K562 (cell line): ENCODE data around the gene PPIL4. TPM values are rescaled to one million over a fixed set of nuclear protein-coding genes. Genes with fewer than 3 reads are reported as not detected.
A peak's percentile ranks its signal among the peaks of the same experiment; 100 is the strongest.

ENCODE experiments used
- ATAC-seq: fragments of 200-7000 bp; cut with Tn5 transposase; 3 replicates; pipeline ENCODE4 v1.9.1; 2020; ENCODE audit warnings: moderate library complexity
- BruUV-seq: library from RNA; stranded (reverse); fragments of 400-500 nt; replicated peaks from 2 replicates; lab custom pipeline; 2021; lab: Mats Ljungman, UMichigan
- CTCF ChIA-PET: fragments of 300-600 bp; formaldehyde crosslinking; extraction: SDS; loops from one replicate; lab custom pipeline; 2021; ENCODE audit warnings: low intra/inter-chr PET ratio; lab: Yijun Ruan, JAX
- POLR2A ChIA-PET: fragments of 300-600, 350-650 bp; sonication (Branson Sonifier 250); formaldehyde crosslinking; extraction: SDS; loops from one replicate; lab custom pipeline; 2021; ENCODE audit warnings: antibody characterized with exemption, inconsistent platforms; lab: Yijun Ruan, JAX
- DNase-seq, 4 experiments: peaks; one replicate each; pipeline versions ENCODE4 v3.0.0 to v3.0.0-alpha.2; 2011 to 2018; ENCODE audit warnings: low spot score in 3 of 4, mixed read lengths in 3 of 4; ENCODE audit errors: extremely low read depth in 1 of 4
- FAIRE-seq: peaks from 2 replicates; lab custom pipeline; 2011; peaks lifted over from hg19 to GRCh38; lab: Jason Lieb, UNC
- H2AFZ ChIP-seq: 2 replicates; pipeline ENCODE4 v1.6.0; 2011; ENCODE audit warnings: low read depth, low read length, control low read depth, inconsistent platforms
- H3K27ac ChIP-seq: fragments of 200-600 bp; 3 replicates; pipeline ENCODE4 v1.8.0; 2011; ENCODE audit warnings: low read depth, mild to moderate bottlenecking, control low read depth, inconsistent platforms, low read length, moderate library complexity, mixed read lengths; ENCODE audit errors: extremely low read depth
- H3K27me3 ChIP-seq, 2 experiments: fragments of 300-600 bp in 1 of 2; 2 replicates in 1 of 2; 3 replicates in 1 of 2; pipeline versions ENCODE4 v1.6.0 to v1.8.0; 2011; ENCODE audit warnings: inconsistent platforms in 2 of 2, low read length in 2 of 2, mild to moderate bottlenecking in 1 of 2, mixed read lengths in 1 of 2, moderate library complexity in 1 of 2; ENCODE audit not compliant: control insufficient read depth in 2 of 2, insufficient read depth in 2 of 2
- H3K36me3 ChIP-seq: fragments of 300-600 bp; 3 replicates; pipeline ENCODE4 v1.8.0; 2011; ENCODE audit warnings: mild to moderate bottlenecking, low read length, inconsistent platforms; ENCODE audit not compliant: control insufficient read depth, insufficient read depth
- H3K4me1 ChIP-seq, 2 experiments: fragments of 200-600 bp in 1 of 2; replicated peaks in 1 of 2; 2 replicates in 1 of 2; 3 replicates in 1 of 2; pipeline versions ENCODE4 v1.5.1 to v1.8.0; 2011; ENCODE audit warnings: inconsistent platforms in 2 of 2, low read length in 2 of 2, mild to moderate bottlenecking in 1 of 2, mixed read lengths in 1 of 2, moderate library complexity in 1 of 2; ENCODE audit not compliant: control insufficient read depth in 2 of 2, insufficient read depth in 2 of 2
- H3K4me2 ChIP-seq: 2 replicates; pipeline ENCODE4 v1.6.1; 2011; ENCODE audit warnings: low read length, control low read depth, inconsistent platforms, mixed read lengths; ENCODE audit not compliant: insufficient read depth
- H3K4me3 ChIP-seq: fragments of 200-600 bp; sonication (generic), shearing (Covaris generic); 2 replicates; pipeline ENCODE4 v1.5.1; 2016; ENCODE audit warnings: control low read depth, inconsistent platforms
- H3K79me2 ChIP-seq: fragments of 200-600 bp; 3 replicates; pipeline ENCODE4 v1.8.0; 2011; ENCODE audit warnings: low read length, inconsistent platforms; ENCODE audit not compliant: control insufficient read depth, insufficient read depth
- H3K9ac ChIP-seq, 2 experiments: 2 replicates each; pipeline versions ENCODE4 v1.6.0 to v1.6.1; 2011; ENCODE audit warnings: low read depth in 2 of 2, low read length in 2 of 2, control low read depth in 1 of 2, inconsistent platforms in 1 of 2, mild to moderate bottlenecking in 1 of 2, mixed read lengths in 1 of 2; ENCODE audit not compliant: insufficient read depth in 1 of 2
- H3K9me1 ChIP-seq: one replicate; pipeline ENCODE4 v1.6.0; 2011; ENCODE audit warnings: inconsistent platforms, mild to moderate bottlenecking, low read length, moderate library complexity; ENCODE audit not compliant: control insufficient read depth, insufficient read depth
- H3K9me3 ChIP-seq: replicated peaks from 2 replicates; pipeline ENCODE4 v1.5.1; 2011; ENCODE audit warnings: low read depth, low read length, inconsistent platforms; ENCODE audit not compliant: control insufficient read depth, insufficient read depth
- H4K20me1 ChIP-seq: replicated peaks from 2 replicates; pipeline ENCODE4 v1.6.1; 2011; ENCODE audit warnings: low read length, inconsistent platforms, mixed read lengths; ENCODE audit not compliant: control insufficient read depth, insufficient read depth
- ADNP ChIP-seq: fragments of 200-800 bp; sonication (Bioruptor generic); IDR thresholded peaks from 2 replicates; pipeline ENCODE4 v1.6.1; 2016; ENCODE audit warnings: missing genetic modification characterization, missing compliant biosample characterization
- BCOR ChIP-seq: fragments of 450-650 bp; IDR thresholded peaks from 2 replicates; pipeline ENCODE4 v1.6.1; 2016
- KDM1A ChIP-seq, 2 experiments: fragments of 450-650 bp; IDR thresholded peaks; 2 replicates each; pipeline ENCODE4 v1.6.1; 2016; ENCODE audit warnings: mild to moderate bottlenecking in 2 of 2
- PML ChIP-seq: IDR thresholded peaks from 2 replicates; pipeline ENCODE4 v1.6.1; 2012; ENCODE audit warnings: low read length, inconsistent platforms
- PTTG1 ChIP-seq: fragments of 450-650 bp; IDR thresholded peaks from 2 replicates; pipeline ENCODE4 v1.6.1; 2016; ENCODE audit warnings: low read depth, mild to moderate bottlenecking, missing genetic modification characterization, missing compliant biosample characterization
- RBM25 ChIP-seq: fragments of 200-400 bp; formaldehyde crosslinking; IDR thresholded peaks from 2 replicates; pipeline ENCODE4 v1.6.1; 2018; ENCODE audit warnings: low read length, low read depth, moderate library complexity; ENCODE audit not compliant: severe bottlenecking
- ZBTB40 ChIP-seq, 2 experiments: fragments of 450-650 bp in 1 of 2; sonication (generic) in 1 of 2; formaldehyde crosslinking in 1 of 2; IDR thresholded peaks; 2 replicates each; pipeline versions ENCODE4 v1.7.1 to v1.9.0; 2016 to 2022; ENCODE audit warnings: inconsistent platforms in 1 of 2, mild to moderate bottlenecking in 1 of 2, missing genetic modification reagents in 1 of 2
- ZNF232 ChIP-seq: sonication (generic); formaldehyde crosslinking; IDR thresholded peaks from 2 replicates; pipeline ENCODE4 v1.8.0; 2022; ENCODE audit warnings: mild to moderate bottlenecking, missing genetic modification reagents
- WGBS: fragments of 100-300 bp; shearing (Covaris generic); methylation state at CpG from one replicate; pipeline ENCODE4 v1.1.6; 2016; ENCODE audit warnings: low coverage, mixed read lengths; ENCODE audit not compliant: insufficient coverage; ENCODE audit errors: missing lambda C conversion rate; 5-methylcytosine and 5-hydroxymethylcytosine counted together
- in situ Hi-C: fragments of 300-500 bp; cut with MboI; formaldehyde crosslinking; loops from 4 replicates; pipeline ENCODE4 v1.15.0; 2018; ENCODE audit warnings: inconsistent platforms, mixed read lengths
- intact Hi-C: fragments of 100-400 bp; cut with micrococcal nuclease; formaldehyde crosslinking; loops from 2 replicates; pipeline ENCODE4 v1.14.2; 2022
- polyA plus RNA-seq, 8 experiments: library from polyadenylated mRNA; depleted of rRNA in 4 of 8; stranded (reverse) in 5 of 8; unstranded in 3 of 8; fragments of >200 nt; fragmentation: Nextera tagmentation in 2 of 8; fragmentation: Illumina TruSeq in 1 of 8; extraction: Ambion mirVana in 2 of 8; extraction: Trizol in 1 of 8; gene quantifications; 2 replicates each; pipeline versions ENCODE4 v1.2.1 to v1.2.3, GENCODE V29; 2011 to 2014; ENCODE audit warnings: inconsistent platforms in 1 of 8, missing spikeins in 1 of 8
- total RNA-seq, 7 experiments: library from RNA; depleted of rRNA in 6 of 7; stranded (reverse); fragments of >200 nt in 6 of 7; fragmentation: Illumina TruSeq in 2 of 7; extraction: Trizol in 2 of 7; gene quantifications; 2 replicates each; pipeline versions ENCODE4 v1.2.1 to v1.2.3, GENCODE V29; 2011 to 2021; ENCODE audit warnings: low replicate concordance in 1 of 7

The PPIL4 gene
- total and polyA plus RNA-seq, 9 of the 15 experiments (the other 6 are each of a cell fraction or from before 2014, with no cell fraction given) = 14.5 to 55.2 (median 45.9) TPM

- BruUV-seq = no TSS peak
- ATAC-seq (no peak), DNase-seq (no peak), FAIRE-seq (no peak)
- Histone ChIP-seq H3K9me3 (no peaks in the 10 kb centered on the region), H4K20me1 (no peaks in the 10 kb centered on the region), H3K9ac (no peak overlapping the region), H3K9me1 (no peaks in the 10 kb centered on the region), H3K79me2 (no peaks in the 10 kb centered on the region), H3K4me2 (no peak overlapping the region), H3K27me3 (no peaks in the 10 kb centered on the region), H2AFZ (no peak overlapping the region), H3K27ac (no peak overlapping the region), H3K4me1 (no peaks in the 10 kb centered on the region), H3K4me3 (no peak overlapping the region), H3K36me3 (peaks cover 44% of the 10 kb centered on the region; the same call in 2 of the 3 replicates)
- POLR2A ChIA-PET = no interaction called here
- in situ Hi-C loops = no loop called here
- CTCF ChIA-PET = no interaction called here
- TF ChIP-seq PML (no peak), PTTG1 (tag) (no peak), ADNP (tag) (0 out of 2 replicates have a peak, but pooled peaks have one; percentile 21), KDM1A (IDR thresholded peaks at IDR 0.05) (peak in 1 of 2 experiments; percentile 41; a peak in 1 of 4 replicates), RBM25 (peak; percentile 79), ZBTB40 (IDR thresholded peaks at IDR 0.05) (no peak), ZBTB40 (CRISPR knock-in tag; IDR thresholded peaks at IDR 0.05) (no peak), ZNF232 (no peak), BCOR (0 out of 2 replicates have a peak, but pooled peaks have one; percentile 45)
- intact Hi-C loops = no loop called here
- WGBS = 81% methylated on average over 5 of the region's 5 CpGs
These were observed 35.5 kb upstream of the PPIL4 start for GRCh38 chr6:149581349-149581748.
